Gastrocnemius medialis (tissue), 4 donors: ENCODE results near the gene BTG4. TPM values are rescaled to one million over a fixed set of nuclear protein-coding genes. Genes with fewer than 3 reads are reported as not detected.
A peak's percentile ranks its signal among the peaks of the same experiment; 100 is the strongest.

Experiments used
- ATAC-seq, 2 donors: fragments of 150-250 bp; one replicate each; pipeline ENCODE4 v1.9.1; 2016
- DNase-seq, 2 donors: peaks; one replicate each; pipeline ENCODE4 v3.0.0-alpha.2; 2019
- H3K27ac ChIP-seq, 4 donors: fragments of 200-600 bp; sonication (generic); 1 replicate in 1 of 4; 2 replicates in 3 of 4; pipeline ENCODE4 v1.5.1; 2016 to 2018; ENCODE audit warnings: mild to moderate bottlenecking in 2 of 4, moderate library complexity in 1 of 4
- H3K27me3 ChIP-seq, 3 donors: fragments of 200-600 bp; sonication (generic) in 2 of 3; 1 replicate in 1 of 3; 2 replicates in 2 of 3; pipeline versions ENCODE4 v1.5.1 to v1.6.0; 2016 to 2019; ENCODE audit warnings: mild to moderate bottlenecking in 1 of 3, moderate library complexity in 1 of 3
- H3K36me3 ChIP-seq, 2 donors: fragments of 200-600 bp; sonication (generic) in 1 of 2; one replicate each; pipeline ENCODE4 v1.5.1; 2017 to 2018
- H3K4me1 ChIP-seq, 2 donors: fragments of 200-600 bp; sonication (generic) in 1 of 2; one replicate each; pipeline ENCODE4 v1.5.1; 2016 to 2017; ENCODE audit warnings: mild to moderate bottlenecking in 2 of 2
- H3K4me3 ChIP-seq, 4 donors: fragments of 200-600 bp; sonication (generic) in 3 of 4; 1 replicate in 1 of 4; 2 replicates in 3 of 4; pipeline ENCODE4 v1.5.1; 2016 to 2019; ENCODE audit warnings: mild to moderate bottlenecking in 2 of 4
- H3K9me3 ChIP-seq, 3 donors: fragments of 200-600 bp; sonication (generic) in 2 of 3; 1 replicate in 1 of 3; 2 replicates in 2 of 3; pipeline ENCODE4 v1.5.1; 2016 to 2019
- CTCF ChIP-seq, 5 experiments: fragments of 450-650 bp in 3 of 5; fragments of 200-600 bp in 2 of 5; sonication (generic) in 2 of 5; IDR thresholded peaks in 4 of 5; conservative IDR thresholded peaks in 1 of 5; 1 replicate in 4 of 5; 2 replicates in 1 of 5; pipeline ENCODE4 v1.5.1; 2016 to 2019; ENCODE audit warnings: antibody characterized with exemption in 5 of 5, mild to moderate bottlenecking in 3 of 5, moderate library complexity in 3 of 5
- POLR2A ChIP-seq, 2 donors: fragments of 450-650 bp; IDR thresholded peaks; one replicate each; pipeline ENCODE4 v1.6.1; 2017; ENCODE audit warnings: antibody characterized with exemption in 2 of 2, mild to moderate bottlenecking in 2 of 2, moderate library complexity in 2 of 2
- in situ Hi-C, 4 donors: fragments of 200-750 bp; cut with MboI; loops; one replicate each; pipeline versions ENCODE4 v1.15.0 to v1.8.0; 2017; ENCODE audit warnings: low sequenced_read_pairs in 4 of 4
- intact Hi-C: fragments of 100-400 bp; cut with DNase I; formaldehyde crosslinking; loops from one replicate; pipeline ENCODE4 v1.15.1; 2023; ENCODE audit warnings: low total_unique reads
- total RNA-seq, 4 donors: library from RNA; depleted of rRNA; stranded (reverse); fragments of >200 nt; gene quantifications; one replicate each; pipeline versions ENCODE4 v1.1.0 to v1.2.3, GENCODE V29; 2016

Gene BTG4
- total RNA-seq: not detected

DNA sequence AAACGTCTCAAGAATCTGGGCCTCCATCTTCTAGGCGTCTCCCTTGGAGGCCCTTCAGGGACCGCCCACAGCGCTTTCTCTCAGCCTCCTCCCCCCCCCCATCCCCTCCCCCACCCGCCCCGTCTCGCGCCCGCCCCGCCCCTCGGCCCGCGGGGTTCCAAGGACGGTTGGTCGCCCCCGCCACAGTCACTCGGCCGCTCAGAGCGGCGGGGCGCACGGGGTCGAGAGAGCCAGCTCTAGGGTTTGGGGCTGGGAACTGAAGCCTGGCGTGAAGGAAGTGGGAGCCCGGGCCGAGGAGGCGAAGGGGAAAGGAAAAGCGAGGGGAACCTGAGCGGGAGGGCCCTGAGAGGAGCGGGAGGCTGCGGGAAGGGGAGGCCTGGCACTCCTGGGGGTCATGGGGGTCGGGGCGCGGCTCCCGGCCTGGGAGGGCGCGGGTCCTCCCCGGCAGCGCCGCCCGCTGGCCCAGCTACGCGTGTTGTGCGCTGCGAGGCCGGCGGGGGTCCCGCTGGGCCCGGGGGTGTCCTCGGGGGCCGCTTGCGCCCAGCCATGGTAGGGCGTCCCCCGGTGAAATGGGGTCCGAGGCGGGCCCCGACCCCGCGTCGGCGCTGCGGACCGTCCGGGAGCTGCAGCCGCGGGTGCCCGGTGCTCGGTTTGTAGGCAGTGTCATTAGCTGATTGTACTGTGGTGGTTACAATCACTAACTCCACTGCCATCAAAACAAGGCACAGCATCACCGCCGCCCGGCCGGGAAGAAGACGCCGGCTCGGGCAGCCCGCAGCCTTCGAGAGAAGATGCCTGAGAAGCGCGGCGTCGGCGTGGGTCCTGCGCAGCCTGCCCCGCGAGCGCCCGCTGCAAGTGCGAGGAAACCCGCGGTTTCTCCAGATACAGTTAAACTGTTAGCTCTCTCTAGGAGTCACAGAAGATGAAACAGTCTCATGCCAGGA is at the start of gene BTG4:
BTG4 (minus strand) TSS at position 91 of the 944 bp plus-strand sequence. CDS start 13,610 bp downstream, outside the sequence.
- ATAC-seq (peak; percentile 19 to 36), DNase-seq (no peak)
- intact Hi-C loops (no loop called here), in situ Hi-C loops (no loop called here)
- TF ChIP-seq POLR2A (IDR thresholded peaks at IDR 0.05) (no peak), CTCF (IDR thresholded peaks at IDR 0.05 in 4 of 5, conservative IDR thresholded peaks at IDR 0.05 in 1 of 5) (no peak)
- Histone ChIP-seq H3K4me1 (peaks cover 0 to 4% of the 10 kb centered on the region in 2 donors), H3K4me3 (peak within 1 kb of the TSS; percentile 42 to 50 (median 47)), H3K27me3 (peaks cover 29 to 40% (median 39%) of the 10 kb centered on the region in 3 donors), H3K27ac (no peak within 1 kb of the TSS), H3K36me3 (no peaks in the 10 kb centered on the region), H3K9me3 (no peaks in the 10 kb centered on the region)

DNA sequence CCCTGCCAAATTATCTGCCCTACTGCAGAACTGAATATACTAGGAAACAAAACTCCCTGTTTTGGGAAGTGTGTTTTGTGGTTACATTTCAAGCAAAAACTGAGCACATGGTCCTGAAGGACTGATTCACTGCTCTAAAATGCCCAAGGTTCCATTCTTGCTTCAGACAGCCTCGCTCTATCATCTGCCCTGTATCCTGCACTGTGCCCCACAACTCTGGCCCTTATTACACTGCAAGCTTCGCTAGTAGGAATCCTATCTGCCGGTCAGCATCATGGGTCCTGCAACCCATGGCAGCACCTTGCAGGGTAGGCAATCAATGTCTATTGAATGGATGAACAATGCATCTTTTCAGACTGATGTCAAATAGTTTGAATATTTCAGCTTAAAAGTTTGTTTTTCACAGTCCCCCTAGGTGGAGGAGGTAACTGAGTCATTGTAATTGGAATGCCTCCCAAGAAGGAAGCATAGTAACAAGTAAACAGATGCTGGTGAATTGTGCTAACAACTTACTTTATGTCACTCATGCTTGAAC is 49.7 kb upstream of the BTG4 start:
- H3K27me3 ChIP-seq: no peaks in the 10 kb centered on the region
- no peaks in the 10 kb centered on the region for H3K9me3 ChIP-seq
- no peak overlapping the region for H3K27ac ChIP-seq
- H3K36me3 ChIP-seq: no peaks in the 10 kb centered on the region
- DNase-seq: no peak
- H3K4me3 ChIP-seq: no peak overlapping the region
- H3K4me1 ChIP-seq: peaks cover 0 to 3% of the 10 kb centered on the region in 2 donors
- no peak for TF ChIP-seq CTCF (IDR thresholded peaks at IDR 0.05 in 4 of 5, conservative IDR thresholded peaks at IDR 0.05 in 1 of 5)
- no peak for TF ChIP-seq POLR2A (IDR thresholded peaks at IDR 0.05)
- intact Hi-C loops (no loop called here), in situ Hi-C loops (loop anchor here in 1 of 4 donors (10.0 kb wide), 2 partner anchors 213 to 283 kb away; no protein-coding TSS in a partner anchor)
- no peak for ATAC-seq

DNA sequence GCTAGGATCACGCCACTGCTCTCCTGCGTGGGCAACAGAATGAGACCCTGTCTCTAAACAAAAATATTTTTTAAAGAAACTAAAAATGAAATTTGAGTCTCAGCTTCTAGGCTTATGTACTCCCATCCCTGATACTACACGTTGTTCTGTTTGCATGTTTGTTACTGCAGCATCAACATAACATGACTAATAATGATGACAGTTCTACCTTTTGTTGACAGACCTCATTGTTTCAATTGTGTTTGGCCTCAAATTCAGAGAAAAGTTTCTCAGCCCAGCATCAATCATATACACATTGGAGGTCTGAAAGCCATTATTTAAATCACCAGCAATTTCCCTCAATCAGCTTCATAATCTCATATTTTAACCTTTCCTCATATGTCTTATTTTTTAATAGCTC is 49.1 kb upstream of the BTG4 start:
- in situ Hi-C loops: loop anchor here in 1 of 4 donors (10.0 kb wide), 2 partner anchors 213 to 283 kb away; no protein-coding TSS in a partner anchor
- no peaks in the 10 kb centered on the region for H3K9me3 ChIP-seq
- TF ChIP-seq POLR2A (IDR thresholded peaks at IDR 0.05) (no peak), CTCF (IDR thresholded peaks at IDR 0.05 in 4 of 5, conservative IDR thresholded peaks at IDR 0.05 in 1 of 5) (no peak)

DNA sequence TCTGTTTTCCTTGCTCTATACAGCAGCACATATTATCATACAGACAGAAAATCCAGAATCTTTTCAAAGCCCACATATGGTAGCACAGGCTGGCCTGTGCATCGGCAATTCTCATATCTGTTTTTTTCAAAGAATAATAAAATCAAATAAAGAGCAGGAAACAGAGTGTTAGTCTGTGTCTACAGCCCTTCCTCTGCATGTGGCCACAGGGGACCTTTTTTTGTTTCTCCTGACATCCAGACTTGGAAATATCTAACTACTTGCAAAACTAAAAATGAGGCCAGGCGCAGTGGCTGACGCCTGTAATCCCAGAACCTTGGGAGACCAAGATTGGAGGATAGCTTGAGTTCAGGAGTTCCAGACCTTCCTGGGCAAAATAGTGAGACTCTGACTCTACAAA is 48.6 kb upstream of the BTG4 start:
- Histone ChIP-seq H3K27ac (no peak overlapping the region), H3K36me3 (no peaks in the 10 kb centered on the region), H3K4me1 (peaks cover 0 to 3% of the 10 kb centered on the region in 2 donors), H3K27me3 (no peaks in the 10 kb centered on the region), H3K9me3 (no peaks in the 10 kb centered on the region), H3K4me3 (no peak overlapping the region)
- DNase-seq (no peak), ATAC-seq (no peak)
- in situ Hi-C loops (loop anchor here in 1 of 4 donors (10.0 kb wide), 2 partner anchors 214 to 284 kb away; no protein-coding TSS in a partner anchor), intact Hi-C loops (no loop called here)
- no peak for TF ChIP-seq POLR2A (IDR thresholded peaks at IDR 0.05)
- no peak for TF ChIP-seq CTCF (IDR thresholded peaks at IDR 0.05 in 4 of 5, conservative IDR thresholded peaks at IDR 0.05 in 1 of 5)

More for the DNA sequence above, 49.1 kb upstream of the BTG4 start:
- Histone ChIP-seq H3K27ac (no peak overlapping the region), H3K36me3 (no peaks in the 10 kb centered on the region), H3K4me1 (peaks cover 0 to 3% of the 10 kb centered on the region in 2 donors), H3K27me3 (no peaks in the 10 kb centered on the region), H3K4me3 (no peak overlapping the region)
- no peak for ATAC-seq
- DNase-seq: no peak
- intact Hi-C loops: no loop called here
